GM18868 (cell line): ENCODE results near the gene JAKMIP1.

Experiments used
- ATAC-seq: cut with Tn5 transposase; IDR thresholded peaks from one replicate; pipeline ENCODE4 v1.9.1; 2021; ENCODE audit warnings: mild to moderate bottlenecking, moderate library complexity; ENCODE audit not compliant: unreplicated experiment

Gene JAKMIP1

GRCh38 chr4:6049278-6049677 lies 151.1 kb downstream of the JAKMIP1 start:
- ATAC-seq, result no peak

GRCh38 chr4:6048537-6048936 lies 151.8 kb downstream of the JAKMIP1 start:
- ATAC-seq, result no peak

- ATAC-seq, result no peak
These were observed 153.1 kb downstream of the JAKMIP1 start for GRCh38 chr4:6047130-6047673.

- ATAC-seq, result no peak
These were observed 153.7 kb downstream of the JAKMIP1 start for GRCh38 chr4:6046526-6047129.

GRCh38 chr4:6044805-6045204 lies 155.5 kb downstream of the JAKMIP1 start:
- ATAC-seq, result no peak

- no peak for ATAC-seq
These were observed 156.1 kb downstream of the JAKMIP1 start for GRCh38 chr4:6044276-6044675.

- ATAC-seq, result no peak
These were observed 156.5 kb downstream of the JAKMIP1 start for GRCh38 chr4:6043843-6044242.

GRCh38 chr4:6043188-6043587 lies 157.2 kb downstream of the JAKMIP1 start:
- no peak for ATAC-seq

- ATAC-seq, result no peak
These were observed 157.9 kb downstream of the JAKMIP1 start for GRCh38 chr4:6042293-6043063.

GRCh38 chr4:6041800-6042199 lies 158.5 kb downstream of the JAKMIP1 start:
- ATAC-seq, result no peak

GRCh38 chr4:6038711-6039110 lies 161.6 kb downstream of the JAKMIP1 start:
- no peak for ATAC-seq

- ATAC-seq, result no peak
These were observed 164.6 kb downstream of the JAKMIP1 start for GRCh38 chr4:6035786-6036185.

GRCh38 chr4:6033381-6033780 lies 167.0 kb downstream of the JAKMIP1 start:
- ATAC-seq, result no peak

- ATAC-seq, result no peak
These were observed 167.8 kb downstream of the JAKMIP1 start for GRCh38 chr4:6032249-6033244.

GRCh38 chr4:6031846-6032245 lies 168.5 kb downstream of the JAKMIP1 start:
- no peak for ATAC-seq

- ATAC-seq, result no peak
These were observed 169.7 kb downstream of the JAKMIP1 start for GRCh38 chr4:6030679-6031078.

GRCh38 chr4:6029254-6029653 lies 171.1 kb downstream of the JAKMIP1 start:
- no peak for ATAC-seq

GRCh38 chr4:6028168-6028567 lies 172.2 kb downstream of the JAKMIP1 start:
- no peak for ATAC-seq

GRCh38 chr4:6027392-6027791 lies 173.0 kb downstream of the JAKMIP1 start:
- ATAC-seq, result no peak

GRCh38 chr4:6024313-6024960 lies 175.9 kb downstream of the JAKMIP1 start:
- ATAC-seq, result no peak

- ATAC-seq, result no peak
These were observed 176.6 kb downstream of the JAKMIP1 start for GRCh38 chr4:6023731-6024130.
